ENCODE measurements around the gene ACTR1A.
"Not testable (repeated sequence)": the region's sequence is repeated elsewhere in the genome, so short reads cannot be mapped to it uniquely, and the experiment has no call there.

ACTR1A gene

GRCh38 chr10:102455893-102456471 is 46.5 kb downstream of the ACTR1A start:
- no peak for DNase-seq

GRCh38 chr10:102454662-102455487 is 47.6 kb downstream of the ACTR1A start:
- not testable (repeated sequence) for DNase-seq

- no peak for DNase-seq
Observed at GRCh38 chr10:102453502-102453901, 49.0 kb downstream of the ACTR1A start.

- DNase-seq: peak in 19 of 58 donors; percentile 10 to 64 (median 29)
Observed at GRCh38 chr10:102452672-102453340, 49.7 kb downstream of the ACTR1A start.

GRCh38 chr10:102451105-102451969 is 51.2 kb downstream of the ACTR1A start, which contains the start of gene C10orf95:
Gene C10orf95 (minus strand): TSS chr10:102451543. CDS start chr10:102451093, 450 bp downstream.
- DNase-seq: peak in 7 of 58 donors; percentile 28 to 47 (median 40)

GRCh38 chr10:102450374-102451104 is 52.0 kb downstream of the ACTR1A start:
- peak in 56 of 58 donors; percentile 25 to 90 (median 68) for DNase-seq

- DNase-seq: peak in 1 of 58 donors; percentile 61
Observed at GRCh38 chr10:102450124-102450373, 52.5 kb downstream of the ACTR1A start.

- peak in 40 of 58 donors; percentile 10 to 80 (median 42) for DNase-seq
Observed at GRCh38 chr10:102449321-102450123, 53.0 kb downstream of the ACTR1A start.

- no peak for DNase-seq
Observed at GRCh38 chr10:102444851-102445250, 57.7 kb downstream of the ACTR1A start.

- DNase-seq: no peak
Observed at GRCh38 chr10:102438374-102438773, 64.1 kb downstream of the ACTR1A start.

- DNase-seq: no peak
Observed at GRCh38 chr10:102437515-102437914, 65.0 kb downstream of the ACTR1A start.

- no peak for DNase-seq
Observed at GRCh38 chr10:102436312-102436711, 66.2 kb downstream of the ACTR1A start.

- DNase-seq: peak in 9 of 58 donors; percentile 15 to 46 (median 19)
Observed at GRCh38 chr10:102435529-102436233, 66.8 kb downstream of the ACTR1A start.

- DNase-seq: peak in 1 of 58 donors; percentile 19
Observed at GRCh38 chr10:102435133-102435497, 67.4 kb downstream of the ACTR1A start.

- DNase-seq: no peak
Observed at GRCh38 chr10:102434394-102435132, 67.9 kb downstream of the ACTR1A start.

GRCh38 chr10:102433619-102434046 is 68.9 kb downstream of the ACTR1A start:
- no peak for DNase-seq

GRCh38 chr10:102432162-102432950 is 70.2 kb downstream of the ACTR1A start, which contains the start of gene CUEDC2:
Gene CUEDC2 (minus strand): TSS chr10:102432574. CDS start chr10:102425188, 7,386 bp downstream.
- DNase-seq: peak; percentile 52 to 98 (median 93)

Measured in anterior cingulate cortex (tissue), 58 donors.